GM12875 (cell line): ENCODE results near the gene ATP8A2.

Experiments used
- H3K4me3 ChIP-seq: one replicate; pipeline ENCODE4 v1.5.1; 2011; ENCODE audit warnings: low read depth, low read length, control low read depth
- TF ChIP-seq, protein P1 (sequence below): IDR thresholded peaks from 2 replicates; pipeline ENCODE4 v1.5.1; 2011; ENCODE audit warnings: low read depth, mild to moderate bottlenecking, control low read depth, inconsistent platforms, low read length, moderate library complexity, borderline replicate concordance; ENCODE audit not compliant: insufficient read depth

Gene ATP8A2

DNA sequence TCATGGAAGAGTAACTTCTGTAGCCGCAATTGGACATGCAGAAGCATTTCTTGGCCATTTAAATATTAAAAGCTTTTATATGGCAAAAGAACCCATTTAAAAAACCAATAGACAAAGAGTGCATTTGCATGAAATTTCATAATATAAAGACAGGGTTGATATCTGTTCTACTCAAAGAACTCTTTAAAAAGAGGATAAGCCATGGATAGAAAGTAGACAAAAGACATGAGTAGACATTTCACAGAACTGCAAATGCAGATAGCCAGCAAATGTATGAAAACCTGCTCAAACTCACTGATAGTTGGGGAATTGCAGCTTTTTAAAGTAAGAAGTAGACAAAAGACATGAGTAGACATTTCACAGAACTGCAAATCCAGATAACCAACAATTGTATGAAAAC is 462.0 kb downstream of the ATP8A2 start:
- no peak overlapping the region for H3K4me3 ChIP-seq
- TF ChIP-seq, protein P1, sequence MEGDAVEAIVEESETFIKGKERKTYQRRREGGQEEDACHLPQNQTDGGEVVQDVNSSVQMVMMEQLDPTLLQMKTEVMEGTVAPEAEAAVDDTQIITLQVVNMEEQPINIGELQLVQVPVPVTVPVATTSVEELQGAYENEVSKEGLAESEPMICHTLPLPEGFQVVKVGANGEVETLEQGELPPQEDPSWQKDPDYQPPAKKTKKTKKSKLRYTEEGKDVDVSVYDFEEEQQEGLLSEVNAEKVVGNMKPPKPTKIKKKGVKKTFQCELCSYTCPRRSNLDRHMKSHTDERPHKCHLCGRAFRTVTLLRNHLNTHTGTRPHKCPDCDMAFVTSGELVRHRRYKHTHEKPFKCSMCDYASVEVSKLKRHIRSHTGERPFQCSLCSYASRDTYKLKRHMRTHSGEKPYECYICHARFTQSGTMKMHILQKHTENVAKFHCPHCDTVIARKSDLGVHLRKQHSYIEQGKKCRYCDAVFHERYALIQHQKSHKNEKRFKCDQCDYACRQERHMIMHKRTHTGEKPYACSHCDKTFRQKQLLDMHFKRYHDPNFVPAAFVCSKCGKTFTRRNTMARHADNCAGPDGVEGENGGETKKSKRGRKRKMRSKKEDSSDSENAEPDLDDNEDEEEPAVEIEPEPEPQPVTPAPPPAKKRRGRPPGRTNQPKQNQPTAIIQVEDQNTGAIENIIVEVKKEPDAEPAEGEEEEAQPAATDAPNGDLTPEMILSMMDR: no peak

DNA sequence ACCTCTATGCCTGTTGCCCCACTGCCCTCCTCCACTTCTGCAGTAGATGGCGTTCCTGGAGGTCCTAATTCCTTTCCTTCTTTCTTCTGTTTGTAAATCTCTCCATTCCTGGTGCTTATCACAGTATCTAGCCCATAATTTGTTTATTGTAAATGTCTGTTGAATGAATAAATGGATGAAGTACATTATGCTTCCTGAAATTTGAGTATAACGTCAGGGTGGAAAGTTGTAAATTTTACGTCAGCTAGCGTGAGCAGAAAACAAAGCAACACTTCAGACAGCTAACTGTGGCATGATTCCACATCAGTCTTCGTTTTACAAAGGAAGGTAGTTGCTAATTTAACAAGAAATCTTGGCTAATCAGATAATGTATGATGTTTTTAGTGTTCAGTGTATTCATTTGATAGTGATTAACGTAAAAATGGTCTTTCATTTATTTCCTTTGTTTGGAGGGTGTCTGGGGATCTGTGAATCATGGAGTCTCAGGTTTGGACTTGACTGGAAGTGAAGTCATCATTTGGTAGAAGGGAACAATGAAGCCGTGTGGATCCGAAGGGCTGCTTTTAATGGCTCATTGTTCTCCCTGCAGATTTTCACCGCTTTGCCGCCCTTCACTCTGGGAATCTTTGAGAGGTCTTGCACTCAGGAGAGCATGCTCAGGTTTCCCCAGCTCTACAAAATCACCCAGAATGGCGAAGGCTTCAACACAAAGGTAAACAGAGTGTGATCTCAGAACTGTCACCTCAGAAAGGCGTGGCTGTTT is 465.0 kb downstream of the ATP8A2 start:
- TF ChIP-seq, protein P1: no peak
- H3K4me3 ChIP-seq: no peak overlapping the region

DNA sequence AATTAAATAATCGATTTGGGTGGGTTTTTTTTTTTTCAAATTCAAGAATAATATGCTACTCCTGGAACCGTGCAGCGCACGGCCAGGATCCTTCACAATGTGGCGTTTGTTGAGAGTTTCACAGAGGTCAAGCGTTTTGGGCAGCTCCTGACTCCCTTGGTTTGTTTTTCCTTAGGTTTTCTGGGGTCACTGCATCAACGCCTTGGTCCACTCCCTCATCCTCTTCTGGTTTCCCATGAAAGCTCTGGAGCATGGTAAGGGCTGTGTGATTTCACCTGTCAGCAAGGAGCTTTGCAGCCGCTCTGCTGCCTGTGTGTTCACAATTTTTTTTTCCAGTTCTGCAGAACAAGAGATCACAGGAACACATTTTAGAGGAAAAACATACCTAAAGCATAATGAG is 467.6 kb downstream of the ATP8A2 start:
- TF ChIP-seq, protein P1: no peak

DNA sequence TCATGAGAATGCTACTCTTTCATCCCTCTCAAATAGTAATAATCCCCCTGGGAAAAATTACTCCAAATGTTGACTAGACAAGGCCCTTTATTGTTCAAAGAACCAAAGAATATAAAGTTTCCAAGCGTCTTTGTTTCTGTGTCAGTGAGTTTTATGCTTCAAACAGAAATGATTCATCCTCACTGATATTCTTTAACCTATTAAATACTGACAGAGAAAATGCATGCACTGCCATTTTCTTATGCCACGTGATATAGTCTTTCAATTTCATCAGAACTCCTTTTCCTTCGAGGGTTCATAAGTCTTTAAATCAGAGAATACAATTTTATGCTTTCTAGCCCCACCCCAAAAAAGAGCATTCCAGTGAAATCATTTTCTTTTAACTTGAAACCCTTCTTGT is 468.5 kb downstream of the ATP8A2 start:
- TF ChIP-seq, protein P1: no peak
- no peak overlapping the region for H3K4me3 ChIP-seq

More for the DNA sequence above, 467.6 kb downstream of the ATP8A2 start:
- no peak overlapping the region for H3K4me3 ChIP-seq

DNA sequence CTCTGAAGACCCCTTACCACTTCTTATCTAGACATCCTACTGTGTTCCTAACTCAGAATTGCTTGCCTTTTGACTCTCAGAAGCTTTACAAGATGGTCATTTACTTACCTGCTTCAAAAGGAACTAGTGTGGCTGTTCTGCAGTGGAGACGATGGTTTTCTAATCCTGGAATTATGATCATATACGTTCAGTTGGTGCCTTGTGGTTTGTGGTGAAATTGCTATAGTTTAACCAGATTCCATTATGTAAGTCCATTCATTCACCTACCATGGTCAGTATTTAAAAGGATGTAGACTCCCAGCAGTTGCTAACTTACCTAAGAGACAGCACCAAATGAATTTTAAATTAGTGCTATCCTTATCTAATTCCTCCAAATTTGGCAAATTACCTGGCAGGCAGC is 469.2 kb downstream of the ATP8A2 start:
- TF ChIP-seq, protein P1: no peak
- H3K4me3 ChIP-seq: no peak overlapping the region

DNA sequence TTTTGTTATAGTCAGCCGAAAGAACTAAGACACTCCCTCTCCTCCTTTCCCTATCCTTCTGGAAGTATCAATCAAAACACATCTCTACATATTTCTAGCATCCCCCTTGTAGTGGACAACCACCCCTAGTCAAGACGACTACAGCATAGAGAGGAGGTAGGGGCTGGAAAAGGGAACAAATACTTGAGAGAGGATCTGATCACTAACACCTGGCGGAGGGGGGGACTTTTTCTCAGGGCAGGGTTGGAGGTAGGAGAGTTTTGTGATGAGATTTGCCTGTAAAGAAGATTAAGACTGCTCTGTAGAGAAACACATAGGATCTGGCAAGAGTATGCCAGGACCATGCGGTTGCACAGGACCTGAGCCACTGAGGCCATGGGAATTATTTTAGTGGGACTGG is 471.9 kb downstream of the ATP8A2 start:
- H3K4me3 ChIP-seq: no peak overlapping the region
- TF ChIP-seq, protein P1: no peak
